ENCODE data around the gene EFNA2.
A peak's percentile ranks its signal among the peaks of the same experiment; 100 is the strongest.

The EFNA2 gene

DNA sequence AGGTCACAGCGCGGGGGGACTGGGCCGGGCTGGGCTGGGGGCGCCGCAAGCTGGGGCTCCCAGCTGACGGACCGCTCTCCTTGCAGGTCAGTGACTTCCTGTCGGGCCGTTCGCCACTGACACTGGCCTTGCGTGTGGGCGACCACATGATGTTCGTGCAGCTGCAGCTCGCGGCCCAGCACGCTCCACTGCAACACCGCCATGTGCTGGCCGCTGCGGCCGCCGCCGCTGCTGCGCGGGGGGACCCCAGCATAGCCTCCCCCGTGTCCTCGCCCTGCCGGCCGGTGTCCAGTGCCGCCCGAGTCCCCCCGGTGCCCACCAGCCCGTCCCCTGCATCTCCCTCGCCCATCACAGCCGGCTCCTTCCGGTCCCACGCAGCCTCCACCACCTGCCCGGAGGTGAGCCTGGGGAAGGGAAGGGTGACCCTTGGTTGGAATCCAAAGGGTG lies 31.6 kb upstream of the EFNA2 start:
- DNase-seq (ENCODE audit: low read depth): peak; percentile 35
- H3K4me3 ChIP-seq (ENCODE audit: low read depth, low read length): peak overlapping the region; percentile 78
- TF ChIP-seq, protein P1, sequence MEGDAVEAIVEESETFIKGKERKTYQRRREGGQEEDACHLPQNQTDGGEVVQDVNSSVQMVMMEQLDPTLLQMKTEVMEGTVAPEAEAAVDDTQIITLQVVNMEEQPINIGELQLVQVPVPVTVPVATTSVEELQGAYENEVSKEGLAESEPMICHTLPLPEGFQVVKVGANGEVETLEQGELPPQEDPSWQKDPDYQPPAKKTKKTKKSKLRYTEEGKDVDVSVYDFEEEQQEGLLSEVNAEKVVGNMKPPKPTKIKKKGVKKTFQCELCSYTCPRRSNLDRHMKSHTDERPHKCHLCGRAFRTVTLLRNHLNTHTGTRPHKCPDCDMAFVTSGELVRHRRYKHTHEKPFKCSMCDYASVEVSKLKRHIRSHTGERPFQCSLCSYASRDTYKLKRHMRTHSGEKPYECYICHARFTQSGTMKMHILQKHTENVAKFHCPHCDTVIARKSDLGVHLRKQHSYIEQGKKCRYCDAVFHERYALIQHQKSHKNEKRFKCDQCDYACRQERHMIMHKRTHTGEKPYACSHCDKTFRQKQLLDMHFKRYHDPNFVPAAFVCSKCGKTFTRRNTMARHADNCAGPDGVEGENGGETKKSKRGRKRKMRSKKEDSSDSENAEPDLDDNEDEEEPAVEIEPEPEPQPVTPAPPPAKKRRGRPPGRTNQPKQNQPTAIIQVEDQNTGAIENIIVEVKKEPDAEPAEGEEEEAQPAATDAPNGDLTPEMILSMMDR (conservative IDR thresholded peaks at IDR 0.05; ENCODE audit: low read depth, low read length): no peak

DNA sequence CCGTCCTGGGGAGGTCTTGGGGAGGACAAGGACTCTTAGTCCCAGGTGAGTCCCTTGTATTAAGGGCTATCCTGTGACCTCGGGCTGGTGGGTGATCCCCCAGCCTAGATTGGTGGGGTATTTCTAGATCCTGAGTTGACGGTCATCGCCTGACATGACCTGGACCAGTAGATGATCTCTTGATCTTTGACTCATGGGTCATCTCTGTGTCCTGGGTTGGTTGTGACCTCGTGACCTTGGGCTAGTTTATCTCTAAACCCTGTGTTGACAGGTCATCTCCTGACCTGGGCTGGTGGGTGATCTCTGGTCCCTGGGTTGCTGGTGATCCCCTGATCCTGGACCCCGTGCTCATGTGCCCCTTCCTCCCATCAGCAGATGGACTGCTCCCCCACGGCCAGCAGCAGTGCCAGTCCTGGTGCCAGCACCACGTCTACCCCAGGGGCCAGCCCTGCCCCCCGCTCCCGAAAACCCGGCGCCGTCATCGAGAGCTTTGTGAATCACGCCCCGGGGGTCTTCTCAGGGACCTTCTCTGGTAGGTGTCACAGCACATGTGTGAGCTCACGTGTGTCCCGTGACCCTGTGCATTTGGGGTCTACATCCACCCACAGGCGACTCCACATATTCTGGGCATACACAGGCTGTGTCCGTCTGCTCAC lies 31.0 kb upstream of the EFNA2 start:
- DNase-seq (ENCODE audit: low read depth): no peak
- H3K4me3 ChIP-seq (ENCODE audit: low read depth, low read length): no peak overlapping the region
- TF ChIP-seq, protein P1 (conservative IDR thresholded peaks at IDR 0.05; ENCODE audit: low read depth, low read length): no peak

DNA sequence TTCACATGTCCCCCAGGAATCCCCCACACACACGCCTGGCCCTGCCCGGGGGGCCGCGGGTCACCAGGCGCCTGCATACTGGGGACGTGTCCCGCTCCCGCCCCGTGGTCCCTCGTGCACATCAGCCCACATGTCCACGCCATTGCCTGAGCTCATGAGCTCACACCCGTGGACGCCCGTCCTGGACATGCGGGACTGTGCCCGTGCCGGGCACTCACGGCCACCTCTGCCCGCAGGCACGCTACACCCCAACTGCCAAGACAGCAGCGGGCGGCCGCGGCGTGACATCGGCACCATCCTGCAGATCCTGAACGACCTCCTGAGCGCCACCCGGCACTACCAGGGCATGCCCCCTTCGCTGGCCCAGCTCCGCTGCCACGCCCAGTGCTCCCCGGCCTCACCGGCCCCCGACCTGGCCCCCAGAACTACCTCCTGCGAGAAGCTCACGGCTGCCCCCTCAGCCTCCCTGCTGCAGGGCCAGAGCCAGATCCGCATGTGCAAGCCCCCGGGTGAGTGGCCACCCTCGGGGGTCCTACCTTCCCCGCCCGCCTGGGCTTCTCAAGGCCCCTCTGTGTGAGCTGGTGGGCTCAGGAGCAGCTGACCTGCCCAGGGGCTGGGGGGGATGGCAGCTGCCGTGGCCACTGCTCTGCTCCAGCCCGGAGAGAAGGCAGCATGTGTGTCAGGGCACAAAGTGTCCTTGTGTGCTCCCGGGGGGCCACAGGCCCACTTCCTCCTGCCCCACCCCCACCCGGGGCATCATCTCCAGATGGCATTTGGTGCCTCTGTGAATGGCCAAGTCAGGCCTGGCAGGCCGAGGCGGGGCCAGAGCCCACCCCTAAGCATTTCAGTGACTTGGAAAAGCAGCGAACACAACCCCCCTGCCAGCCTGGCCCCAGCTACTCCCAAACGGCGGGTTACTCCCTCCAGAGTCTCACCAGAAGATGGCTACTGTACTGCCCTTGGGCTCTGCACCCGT lies 30.2 kb upstream of the EFNA2 start:
- H3K4me3 ChIP-seq (ENCODE audit: low read depth, low read length): no peak overlapping the region
- DNase-seq (ENCODE audit: low read depth): no peak
- TF ChIP-seq, protein P1 (conservative IDR thresholded peaks at IDR 0.05; ENCODE audit: low read depth, low read length): no peak

DNA sequence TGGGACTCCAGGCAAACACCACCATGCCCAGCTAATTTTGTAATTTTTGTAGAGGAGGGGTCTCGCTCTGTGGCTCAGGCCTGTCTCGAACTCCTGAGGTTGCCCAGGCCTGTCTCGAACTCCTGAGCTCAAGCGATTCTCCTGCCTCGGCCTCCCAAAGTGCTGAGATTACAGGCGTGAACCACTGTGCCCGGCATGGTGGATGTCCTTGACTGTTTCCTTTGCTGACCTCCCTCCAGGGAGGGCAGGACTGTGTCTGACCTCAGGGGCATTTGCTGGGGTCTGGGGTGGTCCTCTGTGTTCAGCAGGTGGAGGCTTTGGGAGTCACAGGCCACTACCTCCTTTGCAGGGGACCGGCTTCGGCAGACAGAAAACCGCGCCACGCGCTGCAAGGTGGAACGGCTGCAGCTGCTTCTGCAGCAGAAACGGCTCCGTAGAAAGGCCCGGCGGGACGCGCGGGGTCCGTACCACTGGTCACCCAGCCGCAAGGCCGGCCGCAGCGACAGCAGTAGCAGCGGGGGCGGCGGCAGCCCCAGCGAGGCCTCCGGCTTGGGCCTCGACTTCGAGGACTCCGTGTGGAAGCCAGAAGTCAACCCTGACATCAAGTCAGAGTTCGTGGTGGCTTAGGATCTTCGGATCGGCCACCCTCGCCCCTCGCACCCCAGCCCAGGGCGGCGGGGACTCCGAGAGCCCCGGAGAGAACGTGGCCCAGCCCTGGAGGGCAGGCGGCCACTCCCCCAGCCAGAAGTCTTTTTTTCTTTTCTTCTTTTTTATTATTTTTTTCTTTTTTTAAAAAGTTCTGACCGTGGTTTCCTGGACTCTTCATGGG lies 28.8 kb upstream of the EFNA2 start:
- no peak for DNase-seq (ENCODE audit: low read depth)
- TF ChIP-seq, protein P1 (conservative IDR thresholded peaks at IDR 0.05; ENCODE audit: low read depth, low read length): no peak
- no peak overlapping the region for H3K4me3 ChIP-seq (ENCODE audit: low read depth, low read length)

DNA sequence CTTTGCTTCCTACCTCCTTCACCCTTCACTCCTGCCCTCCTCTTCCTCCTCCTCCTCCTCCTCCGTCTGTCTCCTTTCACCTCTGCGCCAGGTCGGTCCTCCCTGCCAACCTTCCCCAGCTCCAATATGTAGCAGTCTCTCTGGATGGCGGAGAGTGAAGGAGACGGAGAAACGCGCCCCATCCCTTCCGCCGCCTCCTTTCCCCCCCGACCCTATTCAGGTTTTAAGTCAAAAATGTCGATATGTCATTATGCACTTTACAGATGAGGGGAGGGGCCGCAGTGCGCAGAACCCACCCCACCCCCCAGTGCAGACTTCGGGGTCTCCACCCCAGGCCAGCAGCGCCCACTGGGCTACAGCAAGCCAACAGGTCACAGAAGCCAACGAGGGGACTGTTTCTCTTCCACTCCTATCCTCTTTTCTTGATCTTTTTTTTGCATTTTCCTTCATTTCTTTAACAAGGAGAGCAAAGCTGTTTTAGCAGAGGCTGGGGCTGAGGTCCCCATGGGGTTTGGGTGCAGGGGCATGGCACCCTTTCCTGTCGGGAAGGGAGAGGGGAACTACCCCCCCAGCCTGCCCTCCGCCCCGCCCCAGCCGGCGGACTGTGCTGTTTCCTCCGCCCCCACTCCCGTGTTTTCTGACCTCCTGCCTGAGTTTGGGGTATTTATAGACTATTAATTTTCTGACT lies 28.1 kb upstream of the EFNA2 start:
- TF ChIP-seq, protein P1 (conservative IDR thresholded peaks at IDR 0.05; ENCODE audit: low read depth, low read length): no peak
- no peak overlapping the region for H3K4me3 ChIP-seq (ENCODE audit: low read depth, low read length)
- no peak for DNase-seq (ENCODE audit: low read depth)

DNA sequence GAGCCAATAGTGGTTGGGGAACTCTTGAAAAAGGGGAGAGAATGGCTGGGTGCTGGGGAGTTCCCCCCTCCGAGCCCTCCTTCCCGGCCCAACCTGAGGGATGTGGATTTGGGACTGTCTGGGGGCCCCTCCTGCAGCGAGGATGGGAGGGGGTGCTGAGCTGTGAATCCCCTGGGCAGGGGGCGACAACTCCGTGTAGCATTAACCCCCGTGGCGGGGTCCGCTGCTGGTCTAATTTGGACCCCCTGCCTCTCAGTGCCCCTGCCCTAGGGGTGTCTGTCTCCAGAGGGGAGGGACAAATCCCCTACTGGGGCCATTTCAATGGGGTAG lies 27.5 kb upstream of the EFNA2 start:
- DNase-seq (ENCODE audit: low read depth): no peak
- TF ChIP-seq, protein P1 (conservative IDR thresholded peaks at IDR 0.05; ENCODE audit: low read depth, low read length): no peak
- no peak overlapping the region for H3K4me3 ChIP-seq (ENCODE audit: low read depth, low read length)
